ENCODE measurements around the gene GALNT2. TPM values are rescaled to one million over a fixed set of nuclear protein-coding genes. Genes with fewer than 3 reads are reported as not detected.

The GALNT2 gene
- polyA plus RNA-seq, 1 of the 3 experiments (the other 2 are of a cell fraction): 118 TPM

DNA sequence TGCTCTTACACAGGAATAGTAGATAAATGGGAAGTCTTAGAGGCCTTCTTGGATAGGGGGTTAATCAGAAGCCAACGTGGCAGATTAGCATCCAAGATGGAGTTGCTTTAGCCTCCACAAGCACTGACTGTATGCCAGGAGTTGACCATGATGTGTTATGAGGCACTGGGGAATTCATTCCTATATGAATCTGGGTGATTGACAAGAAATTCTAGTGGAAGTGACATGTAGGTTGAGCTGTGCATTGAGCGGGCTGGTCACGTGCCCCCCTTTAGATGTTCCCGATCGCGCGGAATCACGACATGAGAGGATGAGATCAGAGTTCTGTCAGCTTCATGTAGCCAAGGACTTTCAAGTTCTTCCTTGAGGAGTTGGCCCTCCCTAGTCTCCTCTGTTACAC lies 31.7 kb downstream of the GALNT2 start:
- Histone ChIP-seq H3K9ac (no peak overlapping the region), H3K4me1 (ENCODE audit: control insufficient read depth in 1 of 2, insufficient read depth in 2 of 2, low read depth in 1 of 2, low read length in 1 of 2) (peaks cover 15 to 24% of the 10 kb centered on the region in 2 experiments), H4K20me1 (ENCODE audit: insufficient read depth) (no peaks in the 10 kb centered on the region), H3K36me3 (replicated peaks in 1 of 2; ENCODE audit: control insufficient read depth in 1 of 2, insufficient read depth in 2 of 2, low read length in 1 of 2) (peaks cover 0 to 11% of the 10 kb centered on the region in 2 experiments), H3F3A (replicated peaks; ENCODE audit: insufficient read depth) (no peaks in the 10 kb centered on the region), H3K4me2 (no peak overlapping the region), H3K9me3 (no peaks in the 10 kb centered on the region), H3K27ac (ENCODE audit: low read depth in 2 of 2, low read length in 1 of 2) (no peak overlapping the region), H3K4me3 (ENCODE audit: low read depth in 2 of 2, low read length in 1 of 2) (no peak overlapping the region), H2AFZ (ENCODE audit: low read depth) (no peak overlapping the region), H3K27me3 (ENCODE audit: insufficient read depth) (no peaks in the 10 kb centered on the region), H3K79me2 (ENCODE audit: insufficient read depth) (peaks cover 78% of the 10 kb centered on the region), H3K9me2 (no peaks in the 10 kb centered on the region)
- POLR2A ChIA-PET: no interaction called here
- WGBS (ENCODE audit: low lambda C conversion rate): 89% methylated on average over 8 of the region's 8 CpGs
- TF ChIP-seq MEF2A (IDR thresholded peaks at IDR 0.05; ENCODE audit: borderline replicate concordance, low read depth) (no peak), SMC3 (IDR thresholded peaks at IDR 0.05; ENCODE audit: low read depth, low read length) (no peak), NRF1 (IDR thresholded peaks at IDR 0.05; ENCODE audit: low read depth, low read length) (no peak), TEAD4 (IDR thresholded peaks at IDR 0.05; ENCODE audit: borderline replicate concordance, insufficient read depth) (no peak), TCF12 (IDR thresholded peaks at IDR 0.05) (no peak), SIN3A (IDR thresholded peaks at IDR 0.05; ENCODE audit: borderline replicate concordance, low read depth, low read length) (no peak), EZH2phosphoT487 (IDR thresholded peaks at IDR 0.05; ENCODE audit: borderline replicate concordance, low read depth) (no peak), EP300 (IDR thresholded peaks at IDR 0.05; ENCODE audit: borderline replicate concordance in 1 of 2, low read depth in 1 of 2, low read length in 1 of 2) (no peak), FOXM1 (IDR thresholded peaks at IDR 0.05; ENCODE audit: low read depth) (no peak), NFIC (IDR thresholded peaks at IDR 0.05; ENCODE audit: borderline replicate concordance) (no peak)
- TF ChIP-seq, protein P1, sequence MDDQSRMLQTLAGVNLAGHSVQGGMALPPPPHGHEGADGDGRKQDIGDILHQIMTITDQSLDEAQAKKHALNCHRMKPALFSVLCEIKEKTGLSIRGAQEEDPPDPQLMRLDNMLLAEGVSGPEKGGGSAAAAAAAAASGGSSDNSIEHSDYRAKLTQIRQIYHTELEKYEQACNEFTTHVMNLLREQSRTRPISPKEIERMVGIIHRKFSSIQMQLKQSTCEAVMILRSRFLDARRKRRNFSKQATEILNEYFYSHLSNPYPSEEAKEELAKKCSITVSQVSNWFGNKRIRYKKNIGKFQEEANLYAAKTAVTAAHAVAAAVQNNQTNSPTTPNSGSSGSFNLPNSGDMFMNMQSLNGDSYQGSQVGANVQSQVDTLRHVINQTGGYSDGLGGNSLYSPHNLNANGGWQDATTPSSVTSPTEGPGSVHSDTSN (IDR thresholded peaks at IDR 0.05): no peak
- TF ChIP-seq, protein P2, sequence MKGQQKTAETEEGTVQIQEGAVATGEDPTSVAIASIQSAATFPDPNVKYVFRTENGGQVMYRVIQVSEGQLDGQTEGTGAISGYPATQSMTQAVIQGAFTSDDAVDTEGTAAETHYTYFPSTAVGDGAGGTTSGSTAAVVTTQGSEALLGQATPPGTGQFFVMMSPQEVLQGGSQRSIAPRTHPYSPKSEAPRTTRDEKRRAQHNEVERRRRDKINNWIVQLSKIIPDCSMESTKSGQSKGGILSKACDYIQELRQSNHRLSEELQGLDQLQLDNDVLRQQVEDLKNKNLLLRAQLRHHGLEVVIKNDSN (IDR thresholded peaks at IDR 0.05; ENCODE audit: borderline replicate concordance, low read depth): no peak
- TF ChIP-seq, protein P3, sequence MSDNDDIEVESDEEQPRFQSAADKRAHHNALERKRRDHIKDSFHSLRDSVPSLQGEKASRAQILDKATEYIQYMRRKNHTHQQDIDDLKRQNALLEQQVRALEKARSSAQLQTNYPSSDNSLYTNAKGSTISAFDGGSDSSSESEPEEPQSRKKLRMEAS (IDR thresholded peaks at IDR 0.05; ENCODE audit: low read depth): no peak
- TF ChIP-seq, protein P4, sequence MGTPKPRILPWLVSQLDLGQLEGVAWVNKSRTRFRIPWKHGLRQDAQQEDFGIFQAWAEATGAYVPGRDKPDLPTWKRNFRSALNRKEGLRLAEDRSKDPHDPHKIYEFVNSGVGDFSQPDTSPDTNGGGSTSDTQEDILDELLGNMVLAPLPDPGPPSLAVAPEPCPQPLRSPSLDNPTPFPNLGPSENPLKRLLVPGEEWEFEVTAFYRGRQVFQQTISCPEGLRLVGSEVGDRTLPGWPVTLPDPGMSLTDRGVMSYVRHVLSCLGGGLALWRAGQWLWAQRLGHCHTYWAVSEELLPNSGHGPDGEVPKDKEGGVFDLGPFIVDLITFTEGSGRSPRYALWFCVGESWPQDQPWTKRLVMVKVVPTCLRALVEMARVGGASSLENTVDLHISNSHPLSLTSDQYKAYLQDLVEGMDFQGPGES (IDR thresholded peaks at IDR 0.05; ENCODE audit: low read depth, low read length): no peak
- no peak for DNase-seq
- CTCF ChIA-PET: no interaction called here

DNA sequence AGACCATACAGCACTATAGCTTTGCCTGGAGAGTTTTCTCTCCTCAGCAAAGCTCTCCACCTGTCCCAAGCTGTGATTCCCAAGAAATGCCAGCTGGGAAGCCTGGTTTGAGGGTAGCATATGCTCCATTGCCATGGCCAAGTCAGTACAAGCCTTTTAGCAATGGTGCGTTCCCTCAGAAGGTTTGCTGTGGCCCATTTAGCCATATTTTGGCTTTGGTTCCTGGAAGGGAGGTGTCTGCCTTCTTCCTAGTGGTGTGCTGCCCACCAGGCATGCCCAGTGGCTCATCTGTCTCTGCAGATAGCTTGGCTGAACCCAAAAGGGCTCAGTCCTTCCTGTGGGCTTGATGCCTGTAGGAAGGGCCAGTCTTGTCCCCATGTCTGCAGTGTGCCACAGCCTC lies 32.4 kb downstream of the GALNT2 start:
- no peak overlapping the region for H3K27ac ChIP-seq (ENCODE audit: low read depth in 2 of 2, low read length in 1 of 2)
- no peak overlapping the region for H3K9ac ChIP-seq
- peaks cover 78% of the 10 kb centered on the region for H3K79me2 ChIP-seq (ENCODE audit: insufficient read depth)
- 100% methylated on average over 1 of the region's 1 CpG for WGBS (ENCODE audit: low lambda C conversion rate)
- H3K4me3 ChIP-seq (ENCODE audit: low read depth in 2 of 2, low read length in 1 of 2): no peak overlapping the region
- H3K4me1 ChIP-seq (ENCODE audit: control insufficient read depth in 1 of 2, insufficient read depth in 2 of 2, low read depth in 1 of 2, low read length in 1 of 2): peaks cover 22 to 32% of the 10 kb centered on the region in 2 experiments
- no peaks in the 10 kb centered on the region for H3K9me2 ChIP-seq
- ChIA-PET POLR2A (no interaction called here), CTCF (interaction anchor here (0.9 to 1.1 kb wide), 2 partner anchors 12 to 438 kb away, joined by 3 to 4 read pairs; no protein-coding TSS in a partner anchor)
- H3K27me3 ChIP-seq (ENCODE audit: insufficient read depth): no peaks in the 10 kb centered on the region
- no peak for DNase-seq
- H3K9me3 ChIP-seq: no peaks in the 10 kb centered on the region
- peaks cover 7% of the 10 kb centered on the region for H3F3A ChIP-seq (replicated peaks; ENCODE audit: insufficient read depth)
- no peak overlapping the region for H2AFZ ChIP-seq (ENCODE audit: low read depth)
- H4K20me1 ChIP-seq (ENCODE audit: insufficient read depth): no peaks in the 10 kb centered on the region; the same call in 1 of the 2 replicates
- no peak overlapping the region for H3K4me2 ChIP-seq
- peaks cover 0 to 11% of the 10 kb centered on the region in 2 experiments for H3K36me3 ChIP-seq (replicated peaks in 1 of 2; ENCODE audit: control insufficient read depth in 1 of 2, insufficient read depth in 2 of 2, low read length in 1 of 2)
- TF ChIP-seq RXRA (IDR thresholded peaks at IDR 0.05; ENCODE audit: borderline replicate concordance, low read depth): no peak
- no peak for TF ChIP-seq TCF12 (IDR thresholded peaks at IDR 0.05)
- no peak for TF ChIP-seq EP300 (IDR thresholded peaks at IDR 0.05; ENCODE audit: borderline replicate concordance in 1 of 2, low read depth in 1 of 2, low read length in 1 of 2)
- TF ChIP-seq, protein P5, sequence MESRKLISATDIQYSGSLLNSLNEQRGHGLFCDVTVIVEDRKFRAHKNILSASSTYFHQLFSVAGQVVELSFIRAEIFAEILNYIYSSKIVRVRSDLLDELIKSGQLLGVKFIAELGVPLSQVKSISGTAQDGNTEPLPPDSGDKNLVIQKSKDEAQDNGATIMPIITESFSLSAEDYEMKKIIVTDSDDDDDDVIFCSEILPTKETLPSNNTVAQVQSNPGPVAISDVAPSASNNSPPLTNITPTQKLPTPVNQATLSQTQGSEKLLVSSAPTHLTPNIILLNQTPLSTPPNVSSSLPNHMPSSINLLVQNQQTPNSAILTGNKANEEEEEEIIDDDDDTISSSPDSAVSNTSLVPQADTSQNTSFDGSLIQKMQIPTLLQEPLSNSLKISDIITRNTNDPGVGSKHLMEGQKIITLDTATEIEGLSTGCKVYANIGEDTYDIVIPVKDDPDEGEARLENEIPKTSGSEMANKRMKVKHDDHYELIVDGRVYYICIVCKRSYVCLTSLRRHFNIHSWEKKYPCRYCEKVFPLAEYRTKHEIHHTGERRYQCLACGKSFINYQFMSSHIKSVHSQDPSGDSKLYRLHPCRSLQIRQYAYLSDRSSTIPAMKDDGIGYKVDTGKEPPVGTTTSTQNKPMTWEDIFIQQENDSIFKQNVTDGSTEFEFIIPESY (IDR thresholded peaks at IDR 0.05; ENCODE audit: borderline replicate concordance, low read depth): no peak
- no peak for TF ChIP-seq FOXJ3 (CRISPR knock-in tag; IDR thresholded peaks at IDR 0.05)
- no peak for TF ChIP-seq RFX5 (IDR thresholded peaks at IDR 0.05; ENCODE audit: low read length)
- TF ChIP-seq, protein P2 (IDR thresholded peaks at IDR 0.05; ENCODE audit: borderline replicate concordance, low read depth): no peak
- no peak for TF ChIP-seq MXI1 (IDR thresholded peaks at IDR 0.05; ENCODE audit: low read depth, low read length)
- TF ChIP-seq FOXM1 (IDR thresholded peaks at IDR 0.05; ENCODE audit: low read depth): no peak
- TF ChIP-seq GATA2 (CRISPR knock-in tag; IDR thresholded peaks at IDR 0.05): no peak
- no peak for TF ChIP-seq FOSL2 (IDR thresholded peaks at IDR 0.05; ENCODE audit: borderline replicate concordance, low read depth)
- TF ChIP-seq TAF1 (IDR thresholded peaks at IDR 0.05; ENCODE audit: borderline replicate concordance, low read depth, low read length): no peak
- TF ChIP-seq NFIC (IDR thresholded peaks at IDR 0.05; ENCODE audit: borderline replicate concordance): no peak
